ENCODE measurements around the gene MYO15A. TPM values are rescaled to one million over a fixed set of nuclear protein-coding genes. Genes with fewer than 3 reads are reported as not detected.
A peak's percentile ranks its signal among the peaks of the same experiment; 100 is the strongest.

MYO15A gene, protein sequence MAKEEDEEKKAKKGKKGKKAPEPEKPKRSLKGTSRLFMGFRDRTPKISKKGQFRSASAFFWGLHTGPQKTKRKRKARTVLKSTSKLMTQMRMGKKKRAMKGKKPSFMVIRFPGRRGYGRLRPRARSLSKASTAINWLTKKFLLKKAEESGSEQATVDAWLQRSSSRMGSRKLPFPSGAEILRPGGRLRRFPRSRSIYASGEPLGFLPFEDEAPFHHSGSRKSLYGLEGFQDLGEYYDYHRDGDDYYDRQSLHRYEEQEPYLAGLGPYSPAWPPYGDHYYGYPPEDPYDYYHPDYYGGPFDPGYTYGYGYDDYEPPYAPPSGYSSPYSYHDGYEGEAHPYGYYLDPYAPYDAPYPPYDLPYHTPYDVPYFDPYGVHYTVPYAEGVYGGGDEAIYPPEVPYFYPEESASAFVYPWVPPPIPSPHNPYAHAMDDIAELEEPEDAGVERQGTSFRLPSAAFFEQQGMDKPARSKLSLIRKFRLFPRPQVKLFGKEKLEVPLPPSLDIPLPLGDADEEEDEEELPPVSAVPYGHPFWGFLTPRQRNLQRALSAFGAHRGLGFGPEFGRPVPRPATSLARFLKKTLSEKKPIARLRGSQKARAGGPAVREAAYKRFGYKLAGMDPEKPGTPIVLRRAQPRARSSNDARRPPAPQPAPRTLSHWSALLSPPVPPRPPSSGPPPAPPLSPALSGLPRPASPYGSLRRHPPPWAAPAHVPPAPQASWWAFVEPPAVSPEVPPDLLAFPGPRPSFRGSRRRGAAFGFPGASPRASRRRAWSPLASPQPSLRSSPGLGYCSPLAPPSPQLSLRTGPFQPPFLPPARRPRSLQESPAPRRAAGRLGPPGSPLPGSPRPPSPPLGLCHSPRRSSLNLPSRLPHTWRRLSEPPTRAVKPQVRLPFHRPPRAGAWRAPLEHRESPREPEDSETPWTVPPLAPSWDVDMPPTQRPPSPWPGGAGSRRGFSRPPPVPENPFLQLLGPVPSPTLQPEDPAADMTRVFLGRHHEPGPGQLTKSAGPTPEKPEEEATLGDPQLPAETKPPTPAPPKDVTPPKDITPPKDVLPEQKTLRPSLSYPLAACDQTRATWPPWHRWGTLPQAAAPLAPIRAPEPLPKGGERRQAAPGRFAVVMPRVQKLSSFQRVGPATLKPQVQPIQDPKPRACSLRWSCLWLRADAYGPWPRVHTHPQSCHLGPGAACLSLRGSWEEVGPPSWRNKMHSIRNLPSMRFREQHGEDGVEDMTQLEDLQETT (N-terminal part only)
- 0.45 TPM for polyA plus RNA-seq (2013, experiment 1 of 2)
- polyA plus RNA-seq (2013, experiment 2 of 2) = 0.89 TPM

DNA sequence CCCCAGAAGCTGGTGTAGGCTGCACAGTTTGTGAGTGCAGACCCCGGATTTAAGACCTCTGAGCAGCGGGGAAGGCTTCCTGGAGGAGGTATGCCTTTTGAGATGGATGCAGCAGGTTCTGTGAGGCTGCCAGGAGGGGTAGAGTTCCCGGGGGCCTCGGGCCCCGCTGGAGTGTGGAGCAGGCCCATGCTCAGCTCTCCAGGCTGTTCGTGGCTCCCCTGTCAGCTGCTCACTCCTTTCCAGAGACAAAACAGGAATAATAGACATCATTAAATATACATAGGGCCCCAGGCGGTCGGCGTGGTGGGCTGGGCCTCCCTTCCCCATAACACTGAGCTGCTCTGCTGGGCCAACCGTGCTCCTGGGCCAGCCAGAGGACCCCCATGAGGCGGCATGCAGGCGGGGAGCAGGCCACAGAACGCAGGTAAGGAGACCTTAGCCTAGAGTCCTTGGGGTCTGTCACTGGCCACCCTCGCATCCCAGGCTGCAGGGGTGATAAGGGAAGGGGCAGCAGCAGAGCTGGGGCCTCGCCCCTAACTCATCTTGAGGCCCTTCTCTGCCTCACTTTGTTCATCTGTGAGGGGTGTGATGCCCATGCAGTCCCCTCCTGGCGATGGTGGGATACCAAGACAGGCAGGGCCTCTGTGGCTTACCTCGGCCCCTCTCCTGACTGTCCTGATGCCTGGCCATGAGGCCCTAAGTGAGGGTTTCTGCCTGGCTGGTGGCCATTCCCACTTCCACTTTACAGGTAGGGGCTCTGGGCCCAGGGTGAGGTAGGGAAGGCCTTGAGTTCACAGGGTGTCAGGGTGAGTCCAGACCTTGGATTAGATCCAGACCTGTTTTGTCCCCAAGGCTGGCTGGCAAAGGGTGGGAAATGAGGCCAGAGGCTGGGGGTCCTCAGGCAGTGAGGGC is at the start of gene MYO15A:
Gene MYO15A (plus strand): TSS at position 356 of the 912 bp plus-strand sequence. CDS start 10,045 bp downstream, outside the sequence.
- Histone ChIP-seq H3K27me3 (ENCODE audit: insufficient read depth, low read length) (no peaks in the 10 kb centered on the region), H3K9me3 (ENCODE audit: insufficient read depth, low read depth, low read length) (no peaks in the 10 kb centered on the region), H3K27ac (ENCODE audit: low read depth, low read length) (no peak within 1 kb of the TSS), H3K4me3 (ENCODE audit: low read length) (no peak within 1 kb of the TSS), H3K4me1 (ENCODE audit: insufficient read depth, low read length) (0 out of 2 replicates have a peak, but pooled peaks cover 3% of the 10 kb centered on the region), H3K9ac (ENCODE audit: low read depth, low read length) (no peak within 1 kb of the TSS), H3K36me3 (ENCODE audit: insufficient read depth, low read length) (peaks cover 18% of the 10 kb centered on the region; the same call in 1 of the 2 replicates)
- WGBS = 89% methylated on average over 17 of the region's 17 CpGs

DNA sequence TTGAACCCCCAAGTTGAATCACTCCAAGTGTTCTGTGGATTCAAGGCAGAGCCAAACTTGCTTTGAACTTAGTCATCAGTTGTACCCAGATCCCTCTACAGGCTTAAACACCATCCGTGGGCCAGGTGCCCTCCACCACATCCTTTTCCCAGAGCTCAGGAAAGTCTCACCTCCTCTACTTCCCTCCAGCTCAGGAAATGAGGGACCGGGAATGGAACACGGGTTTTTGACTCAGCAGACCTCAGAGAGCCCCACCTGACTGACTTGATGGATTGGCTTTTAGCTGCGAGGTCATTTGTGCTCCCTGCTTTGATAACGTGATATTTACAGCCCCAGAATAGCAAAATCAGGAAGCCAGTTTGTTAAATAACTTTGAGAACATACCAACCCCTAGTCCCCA is 49.3 kb upstream of the MYO15A start:
- Histone ChIP-seq H3K9me3 (ENCODE audit: insufficient read depth, low read depth, low read length) (no peaks in the 10 kb centered on the region), H3K9ac (ENCODE audit: low read depth, low read length) (no peak overlapping the region), H3K4me1 (ENCODE audit: insufficient read depth, low read length) (no peaks in the 10 kb centered on the region), H3K36me3 (ENCODE audit: insufficient read depth, low read length) (peaks cover 49% of the 10 kb centered on the region), H3K4me3 (ENCODE audit: low read length) (no peak overlapping the region), H3K27ac (ENCODE audit: low read depth, low read length) (no peak overlapping the region), H3K27me3 (ENCODE audit: insufficient read depth, low read length) (no peaks in the 10 kb centered on the region)
- 93% methylated on average over 5 of the region's 5 CpGs for WGBS

DNA sequence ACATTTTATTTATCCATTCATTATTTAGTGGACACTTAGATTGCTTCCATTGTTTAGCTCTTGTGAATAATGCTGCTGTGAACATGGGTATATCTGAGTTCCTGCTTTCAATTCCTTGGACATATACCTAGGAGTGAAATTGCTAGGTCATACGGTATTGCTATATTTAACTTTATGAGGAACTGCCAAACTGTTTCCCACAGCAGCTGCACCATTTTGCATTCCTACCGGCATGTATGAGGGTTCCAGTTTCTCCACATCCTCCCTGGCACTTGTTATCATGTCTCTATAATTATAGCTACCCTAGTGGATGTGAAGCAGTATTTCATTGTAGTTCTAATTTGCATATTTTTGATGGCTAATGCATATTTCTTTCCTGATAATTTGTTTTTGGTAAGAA is 44.5 kb upstream of the MYO15A start:
- H3K27me3 ChIP-seq (ENCODE audit: insufficient read depth, low read length) = no peaks in the 10 kb centered on the region
- peaks cover 39% of the 10 kb centered on the region for H3K36me3 ChIP-seq (ENCODE audit: insufficient read depth, low read length)
- no peak overlapping the region for H3K27ac ChIP-seq (ENCODE audit: low read depth, low read length)
- H3K9ac ChIP-seq (ENCODE audit: low read depth, low read length) = no peak overlapping the region
- H3K4me1 ChIP-seq (ENCODE audit: insufficient read depth, low read length) = no peaks in the 10 kb centered on the region
- H3K4me3 ChIP-seq (ENCODE audit: low read length) = no peak overlapping the region
- no peaks in the 10 kb centered on the region for H3K9me3 ChIP-seq (ENCODE audit: insufficient read depth, low read depth, low read length)
- 95% methylated on average over 2 of the region's 2 CpGs for WGBS

DNA sequence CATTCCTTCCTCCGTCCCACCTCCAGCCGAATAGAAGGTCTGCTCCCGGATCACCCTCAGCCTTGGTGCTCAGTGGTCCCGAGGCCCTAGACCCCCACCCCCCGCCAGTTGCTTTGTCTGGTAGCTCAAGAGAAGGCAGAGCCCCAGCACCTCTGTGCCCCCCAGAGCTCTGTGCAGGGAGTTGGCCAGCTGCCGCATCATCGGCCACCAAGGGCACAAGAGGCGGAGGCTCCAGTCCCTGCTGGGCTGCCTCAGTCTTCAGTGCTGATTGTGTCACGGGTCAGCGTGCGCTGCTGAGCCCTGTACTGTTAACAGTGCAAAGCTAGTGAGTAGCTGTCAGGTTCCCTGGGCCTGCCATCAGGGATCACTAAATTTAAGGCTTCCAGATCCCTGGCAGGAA is 43.0 kb upstream of the MYO15A start:
- no peak overlapping the region for H3K4me3 ChIP-seq (ENCODE audit: low read length)
- WGBS = 95% methylated on average over 11 of the region's 11 CpGs
- H3K4me1 ChIP-seq (ENCODE audit: insufficient read depth, low read length) = 0 out of 2 replicates have a peak, but pooled peaks cover 1% of the 10 kb centered on the region
- no peaks in the 10 kb centered on the region for H3K27me3 ChIP-seq (ENCODE audit: insufficient read depth, low read length)
- H3K36me3 ChIP-seq (ENCODE audit: insufficient read depth, low read length) = peaks cover 37% of the 10 kb centered on the region
- H3K9ac ChIP-seq (ENCODE audit: low read depth, low read length) = no peak overlapping the region
- no peak overlapping the region for H3K27ac ChIP-seq (ENCODE audit: low read depth, low read length)
- no peaks in the 10 kb centered on the region for H3K9me3 ChIP-seq (ENCODE audit: insufficient read depth, low read depth, low read length)

DNA sequence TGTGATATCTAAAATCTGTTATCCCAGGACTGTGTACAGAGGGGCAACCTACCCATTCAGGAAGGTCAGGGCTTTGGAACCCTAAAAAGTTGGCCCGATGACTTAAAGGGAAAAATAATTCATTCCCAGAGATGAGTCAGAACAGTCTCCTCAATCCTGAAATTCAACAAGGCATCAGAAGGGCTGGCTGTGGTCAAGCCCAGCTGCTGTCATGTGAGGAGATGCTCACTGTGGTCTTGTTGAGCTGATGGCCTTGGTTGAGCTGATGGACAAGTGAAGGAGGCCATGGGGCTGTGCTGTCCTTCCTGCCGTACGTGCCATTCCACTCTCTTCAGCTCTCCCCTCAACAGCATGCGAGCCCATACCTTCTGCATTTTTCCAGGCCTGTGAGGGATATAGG is 41.7 kb upstream of the MYO15A start:
- Histone ChIP-seq H3K4me1 (ENCODE audit: insufficient read depth, low read length) (peaks cover 11% of the 10 kb centered on the region; the same call in 1 of the 2 replicates), H3K9ac (ENCODE audit: low read depth, low read length) (no peak overlapping the region), H3K36me3 (ENCODE audit: insufficient read depth, low read length) (peaks cover 27% of the 10 kb centered on the region), H3K27ac (ENCODE audit: low read depth, low read length) (no peak overlapping the region), H3K9me3 (ENCODE audit: insufficient read depth, low read depth, low read length) (no peaks in the 10 kb centered on the region), H3K4me3 (ENCODE audit: low read length) (no peak overlapping the region), H3K27me3 (ENCODE audit: insufficient read depth, low read length) (no peaks in the 10 kb centered on the region)
- WGBS = 90% methylated on average over 4 of the region's 4 CpGs

DNA sequence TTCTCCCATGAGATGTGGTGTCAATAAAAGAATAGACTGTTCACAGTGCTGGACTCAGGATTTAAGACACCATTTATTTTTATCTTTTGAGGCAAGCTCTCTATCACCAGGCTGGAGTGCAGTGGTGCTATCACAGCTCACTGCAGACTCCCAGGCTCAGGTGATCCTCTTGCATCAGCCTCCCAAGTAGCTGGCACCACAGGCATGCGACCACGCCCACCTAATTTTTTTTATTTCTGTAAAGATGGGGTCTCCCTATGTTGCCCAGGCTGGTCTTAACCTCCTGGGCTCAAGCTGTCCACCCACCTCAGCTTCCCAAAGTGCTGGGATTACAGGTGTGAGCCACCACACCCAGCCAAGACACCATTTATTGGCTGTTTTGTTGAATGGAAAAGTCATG is 39.5 kb upstream of the MYO15A start:
- H3K36me3 ChIP-seq (ENCODE audit: insufficient read depth, low read length) = peaks cover 17% of the 10 kb centered on the region
- WGBS = 100% methylated on average over 2 of the region's 2 CpGs
- no peaks in the 10 kb centered on the region for H3K27me3 ChIP-seq (ENCODE audit: insufficient read depth, low read length)

DNA sequence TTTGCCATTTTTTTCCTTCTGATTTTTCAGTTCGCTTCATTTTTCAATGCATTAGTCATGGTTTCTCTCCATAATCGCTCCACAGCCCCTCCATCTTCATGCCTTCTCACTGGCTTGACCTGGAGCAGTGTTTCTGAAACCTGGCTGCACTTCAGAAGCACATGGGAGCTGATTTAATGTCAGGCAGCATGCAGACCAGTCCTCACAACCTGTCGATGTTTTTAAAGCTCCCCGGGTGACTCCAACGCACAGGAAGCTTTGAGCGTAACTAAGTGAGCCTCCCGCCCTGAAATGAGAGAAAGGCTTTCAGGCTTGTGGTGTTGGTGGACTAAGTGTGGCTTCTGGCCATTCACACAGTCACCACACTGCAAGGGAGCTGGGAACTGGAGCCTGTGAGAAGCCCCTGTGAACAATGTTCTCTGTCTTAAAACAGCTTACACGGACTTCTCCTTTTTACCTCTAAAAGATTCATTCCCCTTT is 37.7 kb upstream of the MYO15A start:
- Histone ChIP-seq H3K27me3 (ENCODE audit: insufficient read depth, low read length) (no peaks in the 10 kb centered on the region), H3K4me3 (ENCODE audit: low read length) (no peak overlapping the region), H3K4me1 (ENCODE audit: insufficient read depth, low read length) (peaks cover 11% of the 10 kb centered on the region; the same call in 1 of the 2 replicates), H3K27ac (ENCODE audit: low read depth, low read length) (no peak overlapping the region), H3K9ac (ENCODE audit: low read depth, low read length) (peak overlapping the region; percentile 25; the same call in 1 of the 2 replicates), H3K9me3 (ENCODE audit: insufficient read depth, low read depth, low read length) (no peaks in the 10 kb centered on the region), H3K36me3 (ENCODE audit: insufficient read depth, low read length) (peaks cover 7% of the 10 kb centered on the region; the same call in 1 of the 2 replicates)
- 64% methylated on average over 8 of the region's 8 CpGs for WGBS

More for the DNA sequence above, 39.5 kb upstream of the MYO15A start:
- Histone ChIP-seq H3K27ac (ENCODE audit: low read depth, low read length) (no peak overlapping the region), H3K4me1 (ENCODE audit: insufficient read depth, low read length) (peaks cover 11% of the 10 kb centered on the region; the same call in 1 of the 2 replicates), H3K9me3 (ENCODE audit: insufficient read depth, low read depth, low read length) (no peaks in the 10 kb centered on the region), H3K9ac (ENCODE audit: low read depth, low read length) (no peak overlapping the region), H3K4me3 (ENCODE audit: low read length) (no peak overlapping the region)

DNA sequence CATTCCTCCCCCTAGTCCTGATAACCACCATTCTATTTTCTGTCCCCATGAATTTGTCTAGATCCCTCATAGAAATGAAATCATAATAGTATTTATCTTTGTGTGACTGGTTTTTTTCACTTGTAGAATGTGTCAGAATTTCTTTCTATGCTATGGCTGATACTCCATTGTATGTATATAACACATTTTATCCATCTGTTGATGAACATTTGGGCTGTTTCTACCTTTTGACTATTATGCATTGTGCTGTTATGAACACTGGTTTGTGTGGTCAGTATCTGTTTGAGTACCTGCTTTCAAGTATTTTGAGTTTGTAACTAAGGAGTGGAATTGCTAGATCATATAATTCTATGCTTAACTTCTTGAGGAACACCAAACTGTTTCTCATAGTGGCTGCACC is 36.8 kb upstream of the MYO15A start:
- H3K4me3 ChIP-seq (ENCODE audit: low read length) = no peak overlapping the region
- no peaks in the 10 kb centered on the region for H3K27me3 ChIP-seq (ENCODE audit: insufficient read depth, low read length)
- H3K9ac ChIP-seq (ENCODE audit: low read depth, low read length) = no peak overlapping the region

DNA sequence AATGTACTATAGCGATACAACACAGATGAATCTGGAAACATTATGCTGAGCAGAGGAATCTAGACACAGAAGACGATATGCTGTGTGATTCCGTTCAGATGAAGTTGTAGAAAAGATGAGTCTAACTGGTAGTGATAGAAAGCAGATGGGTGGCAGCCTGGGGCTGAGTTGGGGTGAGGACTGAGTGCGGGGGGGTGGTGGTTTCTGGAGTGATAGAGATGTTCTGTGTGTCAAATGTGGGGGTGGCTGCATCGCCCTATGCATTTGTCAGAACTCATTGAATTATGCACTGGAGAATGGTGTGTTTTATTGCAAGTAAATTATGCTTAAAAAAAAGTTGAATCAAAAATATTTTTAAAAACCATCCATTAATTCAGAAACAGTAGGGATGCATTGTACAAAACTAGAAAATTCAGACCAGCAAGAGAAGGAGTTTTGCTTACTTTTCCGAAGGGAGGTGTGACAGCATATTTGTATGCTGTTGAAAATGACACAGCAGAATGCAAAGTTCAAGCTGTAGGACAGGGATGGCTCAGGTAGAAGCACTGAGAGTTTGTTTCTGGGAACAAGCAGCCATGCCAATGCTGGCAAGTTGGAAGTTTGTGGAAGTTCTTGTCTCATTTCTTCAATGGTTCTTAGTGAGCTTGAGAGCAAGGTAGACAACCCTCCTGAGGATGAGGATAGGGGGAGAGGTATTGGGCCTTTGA is 33.8 kb upstream of the MYO15A start:
- H3K9ac ChIP-seq (ENCODE audit: low read depth, low read length) = no peak overlapping the region
- no peaks in the 10 kb centered on the region for H3K36me3 ChIP-seq (ENCODE audit: insufficient read depth, low read length)
- H3K4me3 ChIP-seq (ENCODE audit: low read length) = no peak overlapping the region
- 93% methylated on average over 6 of the region's 6 CpGs for WGBS
- H3K27me3 ChIP-seq (ENCODE audit: insufficient read depth, low read length) = no peaks in the 10 kb centered on the region
- H3K9me3 ChIP-seq (ENCODE audit: insufficient read depth, low read depth, low read length) = no peaks in the 10 kb centered on the region
- H3K4me1 ChIP-seq (ENCODE audit: insufficient read depth, low read length) = peaks cover 11% of the 10 kb centered on the region; the same call in 1 of the 2 replicates
- no peak overlapping the region for H3K27ac ChIP-seq (ENCODE audit: low read depth, low read length)

More for the DNA sequence above, 36.8 kb upstream of the MYO15A start:
- no peak overlapping the region for H3K27ac ChIP-seq (ENCODE audit: low read depth, low read length)
- H3K9me3 ChIP-seq (ENCODE audit: insufficient read depth, low read depth, low read length) = no peaks in the 10 kb centered on the region
- peaks cover 11% of the 10 kb centered on the region; the same call in 1 of the 2 replicates for H3K4me1 ChIP-seq (ENCODE audit: insufficient read depth, low read length)
- H3K36me3 ChIP-seq (ENCODE audit: insufficient read depth, low read length) = no peaks in the 10 kb centered on the region

All from HUES64 (cell line).